KMS-11 (cell line): ENCODE data around the gene NPAP1.
"Not testable (repeated sequence)": the region's sequence is repeated elsewhere in the genome, so short reads cannot be mapped to it uniquely, and the experiment has no call there.

Experiments used
- H2AFZ ChIP-seq: fragments of 200-600 bp; sonication (generic); 2 replicates; pipeline ENCODE4 v1.6.1; 2016; ENCODE audit warnings: antibody characterized with exemption, mixed run types, low read depth
- H3K27ac ChIP-seq: fragments of 200-600 bp; sonication (generic); 2 replicates; pipeline ENCODE4 v1.6.1; 2016; ENCODE audit warnings: mild to moderate bottlenecking, mixed run types
- H3K27me3 ChIP-seq: fragments of 200-600 bp; sonication (generic); 2 replicates; pipeline ENCODE4 v1.6.1; 2017; ENCODE audit warnings: mild to moderate bottlenecking, low read depth, mixed run types, moderate library complexity; ENCODE audit not compliant: insufficient read depth
- H3K36me3 ChIP-seq: fragments of 200-600 bp; sonication (generic); 2 replicates; pipeline ENCODE4 v1.6.1; 2017; ENCODE audit warnings: mild to moderate bottlenecking, mixed run types; ENCODE audit not compliant: insufficient read depth
- H3K4me1 ChIP-seq: fragments of 200-600 bp; sonication (generic); 2 replicates; pipeline ENCODE4 v1.6.1; 2016; ENCODE audit warnings: mild to moderate bottlenecking, low read depth, mixed run types; ENCODE audit not compliant: poor library complexity, severe bottlenecking
- H3K4me2 ChIP-seq: fragments of 200-600 bp; sonication (generic); 2 replicates; pipeline ENCODE4 v1.7.0; 2016; ENCODE audit warnings: mild to moderate bottlenecking, mixed run types
- H3K4me3 ChIP-seq: fragments of 200-600 bp; sonication (generic); IDR thresholded peaks from 2 replicates; pipeline ENCODE4 v1.6.1; 2017; ENCODE audit warnings: low read depth, low read length, mixed read lengths; ENCODE audit not compliant: insufficient read depth
- H3K79me2 ChIP-seq: fragments of 200-600 bp; sonication (generic); 2 replicates; pipeline ENCODE4 v1.6.1; 2016; ENCODE audit warnings: low read depth, mixed run types; ENCODE audit not compliant: insufficient read depth
- H3K9ac ChIP-seq: fragments of 200-600 bp; sonication (generic); 2 replicates; pipeline ENCODE4 v1.6.1; 2016; ENCODE audit warnings: mild to moderate bottlenecking, mixed run types
- H4K20me1 ChIP-seq: fragments of 200-600 bp; sonication (generic); 2 replicates; pipeline ENCODE4 v1.6.1; 2016; ENCODE audit warnings: mild to moderate bottlenecking, mixed run types; ENCODE audit not compliant: insufficient read depth
- TF ChIP-seq, protein P1 (sequence below): fragments of 200-600 bp; sonication (generic); conservative IDR thresholded peaks from 2 replicates; pipeline ENCODE4 v1.6.1; 2017; ENCODE audit warnings: low read depth, mild to moderate bottlenecking, antibody characterized with exemption, low read length, moderate library complexity, mixed read lengths

Gene NPAP1

DNA sequence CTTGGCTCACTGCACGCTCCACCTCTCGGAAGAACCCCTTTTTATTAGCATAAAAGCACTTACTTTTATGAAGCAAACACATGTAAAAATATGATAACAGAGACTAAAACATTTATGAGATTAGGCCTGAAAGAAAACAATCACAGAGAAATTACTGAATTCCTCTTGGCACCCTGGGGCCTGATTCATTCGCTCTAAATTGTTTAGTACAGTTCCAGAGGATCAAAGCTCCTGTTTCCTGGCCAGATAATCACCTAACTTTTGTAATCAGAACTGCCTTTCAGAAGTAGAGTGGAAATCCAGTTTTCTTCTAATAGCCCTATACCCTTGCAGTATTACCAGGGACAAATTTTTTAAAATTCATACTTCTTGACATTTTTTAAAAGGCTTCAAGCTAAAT is 6.4 kb downstream of the NPAP1 start:
- TF ChIP-seq, protein P1, sequence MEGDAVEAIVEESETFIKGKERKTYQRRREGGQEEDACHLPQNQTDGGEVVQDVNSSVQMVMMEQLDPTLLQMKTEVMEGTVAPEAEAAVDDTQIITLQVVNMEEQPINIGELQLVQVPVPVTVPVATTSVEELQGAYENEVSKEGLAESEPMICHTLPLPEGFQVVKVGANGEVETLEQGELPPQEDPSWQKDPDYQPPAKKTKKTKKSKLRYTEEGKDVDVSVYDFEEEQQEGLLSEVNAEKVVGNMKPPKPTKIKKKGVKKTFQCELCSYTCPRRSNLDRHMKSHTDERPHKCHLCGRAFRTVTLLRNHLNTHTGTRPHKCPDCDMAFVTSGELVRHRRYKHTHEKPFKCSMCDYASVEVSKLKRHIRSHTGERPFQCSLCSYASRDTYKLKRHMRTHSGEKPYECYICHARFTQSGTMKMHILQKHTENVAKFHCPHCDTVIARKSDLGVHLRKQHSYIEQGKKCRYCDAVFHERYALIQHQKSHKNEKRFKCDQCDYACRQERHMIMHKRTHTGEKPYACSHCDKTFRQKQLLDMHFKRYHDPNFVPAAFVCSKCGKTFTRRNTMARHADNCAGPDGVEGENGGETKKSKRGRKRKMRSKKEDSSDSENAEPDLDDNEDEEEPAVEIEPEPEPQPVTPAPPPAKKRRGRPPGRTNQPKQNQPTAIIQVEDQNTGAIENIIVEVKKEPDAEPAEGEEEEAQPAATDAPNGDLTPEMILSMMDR = no peak
- Histone ChIP-seq H3K36me3 (no peaks in the 10 kb centered on the region), H4K20me1 (no peaks in the 10 kb centered on the region), H3K79me2 (no peaks in the 10 kb centered on the region), H3K27me3 (no peaks in the 10 kb centered on the region), H3K4me2 (no peak overlapping the region), H3K4me1 (no peaks in the 10 kb centered on the region), H2AFZ (no peak overlapping the region), H3K27ac (no peak overlapping the region), H3K4me3 (no peak overlapping the region), H3K9ac (no peak overlapping the region)

DNA sequence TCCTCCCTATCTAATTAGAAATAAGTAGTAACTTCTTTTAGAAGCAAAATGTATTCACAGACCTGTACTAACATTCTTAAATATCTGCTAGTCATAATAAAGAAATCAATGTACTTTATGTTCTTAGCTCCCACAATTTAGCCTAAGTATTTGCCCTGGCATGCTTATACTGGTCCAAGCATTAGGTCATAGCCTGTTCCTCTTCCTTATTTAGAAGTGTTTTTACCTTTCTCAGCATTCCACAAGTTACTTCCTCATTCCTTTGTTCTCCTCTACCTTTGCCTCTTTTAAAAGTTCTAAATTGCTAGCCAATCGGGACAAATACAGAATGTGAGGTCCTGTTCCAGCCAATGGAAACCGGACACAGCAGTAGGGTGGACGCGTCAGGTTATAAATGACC is 7.3 kb downstream of the NPAP1 start:
- not testable (repeated sequence) for H3K27me3 ChIP-seq, H3K4me3 ChIP-seq, H3K4me1 ChIP-seq, H3K9ac ChIP-seq, H3K79me2 ChIP-seq, H3K4me2 ChIP-seq, H3K27ac ChIP-seq, H2AFZ ChIP-seq, H4K20me1 ChIP-seq, H3K36me3 ChIP-seq

DNA sequence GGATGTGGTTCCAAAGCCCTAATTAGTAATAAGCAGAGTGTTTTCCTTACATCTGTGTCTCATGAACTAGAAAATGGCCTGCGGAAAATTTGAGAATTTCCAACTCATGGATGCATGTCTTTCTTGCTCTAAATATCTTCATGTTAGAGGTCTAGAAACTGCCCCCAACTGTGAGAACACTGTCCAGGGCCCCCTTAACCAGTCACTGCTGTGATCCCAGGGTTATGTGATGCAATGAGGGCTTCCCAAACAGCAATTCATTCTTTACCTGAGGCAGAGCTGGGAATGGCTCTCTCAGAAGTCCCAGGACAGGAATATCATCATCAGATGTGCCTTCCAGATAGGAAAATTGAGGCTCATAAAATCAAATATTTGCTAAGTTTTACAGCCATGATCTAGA is 8.2 kb downstream of the NPAP1 start:
- Histone ChIP-seq H3K4me2 (no peak overlapping the region), H2AFZ (no peak overlapping the region), H3K27ac (no peak overlapping the region), H3K27me3 (no peaks in the 10 kb centered on the region), H3K4me3 (no peak overlapping the region), H3K79me2 (no peaks in the 10 kb centered on the region), H3K9ac (no peak overlapping the region), H3K36me3 (no peaks in the 10 kb centered on the region), H4K20me1 (no peaks in the 10 kb centered on the region), H3K4me1 (no peaks in the 10 kb centered on the region)
- TF ChIP-seq, protein P1 = no peak

DNA sequence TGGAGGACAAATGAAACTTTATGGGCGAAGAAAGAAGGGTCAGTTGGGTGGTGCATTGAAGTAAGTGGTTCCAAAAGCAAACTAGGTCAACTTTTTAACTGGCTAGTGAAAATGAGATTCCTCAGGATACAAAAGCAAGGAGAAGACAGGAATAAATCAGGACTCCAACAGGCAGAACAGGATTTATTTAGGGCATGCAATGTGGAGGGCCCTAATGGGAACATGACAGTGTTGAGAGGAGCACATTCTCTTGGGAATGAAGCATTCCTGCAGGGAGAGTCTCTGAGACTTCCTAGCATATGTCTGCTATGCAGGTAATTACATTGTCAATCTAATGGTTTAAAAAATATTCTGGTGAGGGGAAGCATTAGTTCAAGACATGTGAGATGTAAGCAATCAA is 8.7 kb downstream of the NPAP1 start:
- no peaks in the 10 kb centered on the region for H4K20me1 ChIP-seq
- H2AFZ ChIP-seq = no peak overlapping the region
- H3K36me3 ChIP-seq = no peaks in the 10 kb centered on the region

DNA sequence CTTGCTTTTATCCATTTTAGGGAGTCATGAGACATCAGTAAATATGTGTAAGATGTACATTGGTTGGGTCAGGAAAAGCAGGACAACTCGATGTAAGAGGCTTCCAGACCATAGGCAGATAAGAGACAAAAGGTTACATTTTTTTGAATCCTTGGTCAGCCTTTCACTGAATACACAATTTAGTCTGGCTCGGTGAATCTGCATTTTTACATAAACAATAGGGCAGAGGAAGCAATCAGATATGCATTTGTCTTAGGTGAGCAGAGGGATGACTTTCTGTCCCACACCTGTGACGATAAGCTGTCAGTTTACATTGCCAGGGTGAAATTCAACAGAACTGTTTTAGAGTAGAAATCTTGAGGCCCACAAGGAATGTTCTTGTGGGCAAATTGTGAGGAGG is 20.6 kb downstream of the NPAP1 start:
- Histone ChIP-seq H3K79me2 (no peaks in the 10 kb centered on the region), H3K4me1 (no peaks in the 10 kb centered on the region), H4K20me1 (no peaks in the 10 kb centered on the region), H3K27ac (no peak overlapping the region), H3K4me2 (no peak overlapping the region), H3K4me3 (no peak overlapping the region), H3K27me3 (no peaks in the 10 kb centered on the region), H3K36me3 (no peaks in the 10 kb centered on the region), H2AFZ (no peak overlapping the region), H3K9ac (no peak overlapping the region)
- TF ChIP-seq, protein P1 = no peak

More for the DNA sequence above, 8.7 kb downstream of the NPAP1 start:
- Histone ChIP-seq H3K27ac (no peak overlapping the region), H3K79me2 (no peaks in the 10 kb centered on the region), H3K9ac (no peak overlapping the region), H3K4me2 (no peak overlapping the region), H3K4me3 (no peak overlapping the region), H3K27me3 (no peaks in the 10 kb centered on the region), H3K4me1 (no peaks in the 10 kb centered on the region)
- TF ChIP-seq, protein P1 = no peak
